GM21825 (cell line): ENCODE measurements around the gene KRT16.
"Not testable (repeated sequence)": the region's sequence is repeated elsewhere in the genome, so short reads cannot be mapped to it uniquely, and the experiment has no call there.

Experiments used
- ATAC-seq: cut with Tn5 transposase; IDR thresholded peaks from one replicate; pipeline ENCODE4 v1.9.1; 2021; ENCODE audit warnings: mild to moderate bottlenecking, moderate library complexity; ENCODE audit not compliant: unreplicated experiment

KRT16 gene

DNA sequence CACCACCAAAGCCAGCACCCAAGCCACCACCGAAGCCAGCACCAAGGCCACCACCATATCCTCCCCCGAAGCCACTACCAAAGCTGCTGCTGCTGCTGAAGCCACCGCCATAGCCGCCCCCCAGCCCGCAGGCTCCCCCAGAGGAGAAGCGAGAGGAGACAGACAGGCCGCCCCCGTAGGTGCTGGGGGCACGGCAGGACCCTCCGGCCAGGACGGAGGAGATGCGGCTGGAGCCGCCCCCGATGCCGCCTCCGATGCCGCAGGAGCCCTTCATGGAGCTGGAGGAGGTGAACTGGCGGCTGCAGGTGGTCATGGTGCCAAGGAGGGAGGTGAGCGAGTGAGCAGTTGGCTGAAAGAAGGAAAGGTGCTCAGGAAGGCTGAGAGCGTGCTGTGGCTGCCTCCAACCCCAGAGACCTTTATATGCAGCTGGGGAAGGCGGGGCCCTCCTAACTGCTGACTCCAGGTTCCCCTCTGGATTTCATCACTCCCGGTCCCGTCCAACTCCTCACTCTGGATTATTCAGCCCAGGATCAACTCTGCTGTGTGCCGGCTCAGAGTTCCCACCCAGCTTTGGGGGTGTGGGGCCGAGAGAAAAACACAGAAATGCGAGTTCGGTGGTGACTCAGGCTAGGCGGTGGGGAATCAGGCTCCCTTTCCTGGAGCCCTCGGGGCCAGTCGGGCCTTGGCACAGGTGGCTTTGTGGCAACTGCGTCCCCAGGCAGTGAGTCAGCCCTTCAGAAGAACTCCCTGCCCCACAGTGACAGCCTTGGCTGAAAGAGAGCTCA is at the start of gene KRT16:
KRT16 (minus strand) TSS at position 392 of the 785 bp plus-strand sequence; CDS start at position 313, 79 bp downstream.
- ATAC-seq = not testable (repeated sequence)

GRCh38 chr17:41660221-41660711 is 47.7 kb upstream of the KRT16 start:
- no peak for ATAC-seq

DNA sequence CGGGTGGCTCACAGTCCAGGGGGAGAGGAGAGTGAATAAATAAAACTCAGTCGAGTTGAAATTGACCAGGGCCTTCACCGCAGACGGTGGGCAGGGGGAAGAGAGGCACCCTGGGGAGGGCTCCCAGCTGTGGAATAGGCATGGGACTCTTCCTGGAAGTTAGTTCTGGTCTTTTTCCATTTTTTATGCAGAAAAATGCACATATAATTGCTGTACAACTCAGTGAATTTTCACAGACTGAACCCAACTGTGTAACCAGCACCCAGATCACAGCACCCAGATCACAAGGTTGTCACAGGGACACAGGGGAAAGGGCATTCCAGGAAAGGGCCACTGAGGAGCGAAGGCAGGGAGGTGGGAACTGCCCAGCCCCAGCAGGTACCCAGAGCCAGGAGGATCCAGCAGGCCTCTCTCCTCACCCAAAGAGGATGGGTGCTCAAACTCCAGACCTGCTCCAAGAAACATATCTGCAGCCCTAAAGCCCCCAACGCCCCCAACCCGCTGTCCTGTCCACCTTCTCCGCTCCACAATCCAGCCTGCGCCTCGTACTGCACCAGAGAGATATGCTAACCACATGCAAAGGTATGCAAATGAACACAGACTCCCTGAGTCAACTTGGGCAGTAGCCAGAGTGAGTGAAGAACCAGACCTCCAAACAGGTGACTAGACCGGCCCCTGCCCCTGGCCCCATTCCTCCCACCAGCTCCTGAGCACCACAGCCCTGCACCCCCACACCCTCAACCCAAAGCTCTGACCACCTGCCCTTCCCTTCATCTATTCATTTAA is 47.1 kb upstream of the KRT16 start:
- no peak for ATAC-seq

DNA sequence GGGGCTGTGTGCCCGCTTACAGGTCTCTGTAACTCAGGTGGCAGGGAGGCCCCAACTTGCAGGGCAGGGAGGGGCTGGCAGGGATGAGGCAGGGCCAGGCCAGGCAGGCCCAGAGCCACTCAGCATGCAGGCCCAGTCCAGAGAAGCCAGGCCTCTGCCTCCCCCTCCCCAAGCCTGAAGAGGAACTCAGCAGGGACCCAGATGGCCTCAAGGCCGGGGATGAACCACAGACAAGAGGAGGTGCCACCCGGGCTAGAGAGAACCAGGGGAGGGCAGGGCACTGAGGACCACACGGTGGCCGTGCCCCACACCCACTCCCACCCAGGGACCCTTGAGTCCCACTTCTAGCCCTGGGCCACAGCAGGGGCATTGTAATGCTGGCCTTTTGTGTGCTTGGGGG is 46.3 kb upstream of the KRT16 start:
- ATAC-seq = no peak

DNA sequence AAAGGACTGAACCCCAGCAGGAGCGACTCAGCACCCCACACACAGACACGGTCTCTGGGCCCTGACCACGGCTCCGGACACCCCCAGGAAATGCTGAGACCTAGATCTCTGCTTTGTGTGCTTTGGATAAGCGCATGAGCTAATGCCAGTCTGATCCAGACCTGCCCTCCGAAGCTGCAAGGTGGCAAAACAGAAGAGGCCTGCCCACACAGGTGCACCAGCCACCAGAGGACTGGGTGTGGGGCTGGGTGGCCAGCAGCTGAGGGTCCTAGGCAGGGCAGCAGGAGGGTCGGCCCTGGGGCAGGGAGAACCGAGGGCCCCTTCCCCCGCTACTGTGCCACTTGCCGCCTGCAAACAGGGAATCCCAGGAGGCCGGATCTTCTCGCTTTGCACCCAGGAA is 45.4 kb upstream of the KRT16 start:
- ATAC-seq = no peak

DNA sequence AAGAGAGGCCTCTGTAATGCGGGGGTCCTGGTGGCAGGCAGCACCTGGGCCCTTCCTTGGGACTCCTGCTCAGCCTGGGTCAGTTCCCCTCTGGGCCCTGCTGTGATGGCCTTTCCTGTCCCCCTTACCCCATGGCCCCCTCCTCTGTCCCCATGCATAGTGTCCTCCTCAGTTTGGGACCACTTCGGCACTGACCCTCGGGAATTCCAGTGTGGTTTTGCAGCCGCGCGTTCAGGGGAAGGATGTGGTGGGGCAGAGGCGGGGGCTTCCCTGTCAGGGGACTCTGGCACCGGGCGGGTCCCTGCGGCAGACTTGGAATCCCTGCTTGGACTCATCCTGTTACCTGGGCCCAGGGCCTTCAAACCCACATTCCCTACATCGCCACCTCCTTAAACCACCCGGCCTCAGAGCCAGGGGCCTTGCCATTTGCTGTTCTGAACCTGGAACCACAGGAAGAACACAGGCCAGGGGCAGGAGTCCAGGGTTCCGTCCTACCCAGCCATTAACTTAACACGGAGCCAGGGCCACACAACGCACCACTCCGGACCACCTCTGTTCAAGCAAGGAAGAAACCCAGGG is 44.7 kb upstream of the KRT16 start:
- ATAC-seq = no peak

GRCh38 chr17:41656249-41657023 is 43.9 kb upstream of the KRT16 start:
- ATAC-seq = no peak

GRCh38 chr17:41655611-41656111 is 43.1 kb upstream of the KRT16 start:
- no peak for ATAC-seq

DNA sequence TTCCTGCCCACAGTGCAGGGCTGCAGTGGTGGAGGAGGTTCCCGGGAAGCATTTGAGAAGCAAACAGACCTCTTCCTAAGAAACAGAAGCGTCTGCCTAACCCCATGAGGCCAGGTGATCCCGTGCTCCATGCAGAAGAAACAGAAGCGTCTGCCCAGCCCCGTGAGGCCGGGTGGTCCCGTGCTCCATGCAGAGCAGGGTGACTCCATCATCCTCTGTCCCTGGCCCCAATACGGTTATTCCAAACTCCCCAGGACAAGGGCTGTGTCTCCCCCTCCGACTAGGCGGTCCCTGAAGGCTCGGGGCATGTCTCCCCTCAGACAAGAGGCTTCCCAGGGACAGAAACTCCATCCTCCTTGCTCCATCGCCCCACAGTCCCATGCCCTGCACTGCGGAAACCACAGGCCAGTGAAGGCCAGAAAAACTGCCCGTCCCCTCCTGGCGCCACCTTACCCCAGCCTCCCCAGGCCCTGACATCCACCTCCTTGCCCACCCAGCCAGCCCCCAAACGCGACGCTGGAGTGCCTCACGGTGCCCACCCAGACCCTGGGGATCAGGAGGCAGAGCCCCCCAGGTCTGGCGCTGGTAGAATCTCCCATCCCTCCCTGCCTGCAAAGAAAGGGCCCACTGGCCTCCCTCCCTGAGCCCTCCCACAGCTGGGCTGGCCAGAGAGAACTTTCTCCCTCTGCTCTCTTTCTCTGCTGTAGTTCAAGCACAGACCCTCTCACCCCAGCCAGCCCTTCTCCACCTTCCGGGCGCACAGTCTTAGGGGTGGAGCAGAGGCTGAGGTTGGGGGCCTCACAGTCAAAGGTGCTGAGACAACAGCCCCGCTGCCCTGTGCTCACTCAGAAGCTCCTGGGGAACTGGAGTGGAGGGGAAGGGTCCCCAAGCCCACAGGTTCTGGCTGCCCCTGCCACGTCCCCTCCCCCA is 42.4 kb upstream of the KRT16 start:
- no peak for ATAC-seq

DNA sequence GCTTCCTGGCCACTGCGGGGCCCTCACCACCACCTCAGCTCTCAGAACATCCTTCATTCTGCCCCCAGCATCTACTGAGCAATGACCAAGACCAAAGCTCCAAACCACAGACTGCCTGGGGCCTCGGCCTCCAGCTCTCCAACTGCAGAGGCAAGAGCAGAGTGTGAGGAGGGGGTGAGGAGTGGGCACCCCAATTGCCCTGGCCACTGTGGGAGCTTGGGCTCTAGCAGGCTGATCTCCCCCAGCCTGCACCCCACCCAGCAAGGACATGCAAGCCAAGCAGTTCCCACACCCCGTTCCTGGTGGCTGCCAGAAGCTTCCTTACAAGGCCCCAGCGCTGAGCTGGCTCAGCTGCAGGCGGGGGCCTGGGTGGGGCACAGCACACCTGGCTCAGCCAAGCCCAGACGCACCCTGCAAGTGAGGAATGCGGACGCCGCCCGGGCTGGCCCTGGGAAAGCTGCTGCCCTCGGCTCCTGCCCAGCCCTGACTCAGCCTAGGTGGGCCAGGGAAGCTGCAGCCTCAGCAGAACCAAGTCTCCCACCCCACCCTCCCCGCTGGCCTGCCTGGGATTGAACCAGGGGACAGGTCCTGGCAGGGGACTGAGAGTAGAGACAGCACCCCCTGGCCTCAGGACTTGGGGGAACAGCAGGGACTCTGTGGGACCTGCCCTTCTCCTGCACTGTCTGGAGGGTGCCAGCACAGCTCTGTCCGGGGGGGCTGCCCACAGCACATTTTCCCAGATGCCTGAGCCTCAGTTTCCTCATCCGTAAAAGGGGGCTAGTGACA is 41.5 kb upstream of the KRT16 start:
- ATAC-seq = no peak

DNA sequence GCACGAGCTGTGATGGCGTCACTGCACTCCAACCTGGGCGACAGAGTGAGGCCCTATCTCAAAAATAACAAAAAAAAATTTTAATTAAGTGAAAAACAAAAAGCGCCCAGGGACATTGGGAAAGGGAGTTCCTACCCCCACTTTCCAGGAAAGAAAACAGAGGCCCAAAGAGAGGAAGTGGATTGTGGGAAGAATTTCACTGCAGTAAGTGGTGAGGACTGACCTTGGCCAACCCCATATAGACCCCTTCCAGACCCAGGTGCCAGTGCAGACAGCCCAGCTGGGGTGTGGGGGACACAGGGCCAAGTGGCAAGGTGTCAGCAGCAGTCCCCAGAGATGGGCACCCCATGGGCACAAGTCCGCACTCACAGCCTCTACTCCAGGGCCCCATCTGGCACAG is 40.9 kb upstream of the KRT16 start:
- no peak for ATAC-seq

GRCh38 chr17:41652461-41652970 is 39.9 kb upstream of the KRT16 start:
- ATAC-seq = no peak

GRCh38 chr17:41651625-41652460 is 39.3 kb upstream of the KRT16 start:
- ATAC-seq = no peak

- no peak for ATAC-seq
Measured at GRCh38 chr17:41650794-41651624, 38.4 kb upstream of the KRT16 start.

- no peak for ATAC-seq
Measured at GRCh38 chr17:41649923-41650519, 37.5 kb upstream of the KRT16 start.

DNA sequence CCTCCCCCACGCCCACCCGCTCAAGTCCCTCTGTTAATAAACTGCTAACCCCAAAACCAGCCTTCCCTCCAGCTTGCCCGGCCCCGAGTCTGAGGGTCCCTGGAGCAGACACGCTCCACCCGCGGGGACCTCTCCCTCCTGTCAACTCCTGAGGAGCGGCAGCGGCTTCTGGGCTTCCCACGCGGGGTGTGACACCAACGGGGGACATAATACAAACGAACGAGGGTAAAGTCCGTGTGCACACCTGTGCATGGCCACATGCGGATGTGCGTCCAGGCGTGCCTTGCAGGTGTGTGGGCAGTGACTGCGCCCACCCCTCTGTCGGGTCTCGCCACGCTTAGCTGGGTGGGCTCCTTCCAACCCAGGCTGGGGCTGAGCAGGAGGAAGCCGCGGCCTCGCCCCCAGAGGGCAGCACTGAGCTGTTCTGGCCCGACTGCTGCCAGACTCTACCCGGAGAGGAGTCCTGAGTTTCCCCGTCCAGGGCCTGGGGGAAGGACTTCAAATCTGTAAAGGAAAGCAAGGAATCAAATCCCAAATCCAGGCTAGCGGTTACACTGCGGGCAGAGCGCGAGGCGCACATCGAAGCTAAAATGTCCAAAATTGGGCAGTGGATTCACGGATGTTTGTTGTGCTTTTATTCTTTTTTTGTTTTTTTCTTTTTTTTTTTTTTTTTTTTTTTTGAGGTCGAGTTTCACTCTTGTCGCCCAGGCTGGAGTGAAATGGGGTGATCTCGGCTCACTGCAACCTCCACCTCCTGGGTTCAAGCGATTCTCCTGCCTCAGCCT is 36.0 kb upstream of the KRT16 start:
- no peak for ATAC-seq
